Bone marrow (tissue), 2 donors: ENCODE data around the gene GJA8.
"Not testable (repeated sequence)": the region's sequence is repeated elsewhere in the genome, so short reads cannot be mapped to it uniquely, and the experiment has no call there.

Source experiments
- DNase-seq, 2 donors: peaks; one replicate each; lab custom pipeline; 2025; lab: John Stamatoyannopoulos, UW

GJA8 gene

DNA sequence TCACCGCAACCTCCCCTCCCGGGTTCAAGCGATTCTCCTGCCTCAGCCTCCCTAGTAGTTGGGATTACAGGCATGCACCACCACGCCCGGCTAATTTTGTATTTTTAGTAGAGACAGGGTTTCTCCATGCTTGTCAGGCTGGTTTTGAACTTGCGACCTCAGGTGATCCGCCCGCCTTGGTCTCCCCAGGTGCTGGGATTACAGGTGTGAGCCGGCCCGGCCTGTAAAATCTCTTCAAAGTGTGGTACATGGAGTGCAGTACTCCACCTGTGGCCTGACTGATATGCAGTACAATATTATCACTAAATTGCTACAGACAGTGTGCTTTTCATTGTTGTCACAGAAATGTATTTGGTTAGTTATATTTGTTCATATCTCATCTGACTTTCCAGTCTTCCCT lies 25.1 kb downstream of the GJA8 start:
- not testable (repeated sequence) for DNase-seq

DNA sequence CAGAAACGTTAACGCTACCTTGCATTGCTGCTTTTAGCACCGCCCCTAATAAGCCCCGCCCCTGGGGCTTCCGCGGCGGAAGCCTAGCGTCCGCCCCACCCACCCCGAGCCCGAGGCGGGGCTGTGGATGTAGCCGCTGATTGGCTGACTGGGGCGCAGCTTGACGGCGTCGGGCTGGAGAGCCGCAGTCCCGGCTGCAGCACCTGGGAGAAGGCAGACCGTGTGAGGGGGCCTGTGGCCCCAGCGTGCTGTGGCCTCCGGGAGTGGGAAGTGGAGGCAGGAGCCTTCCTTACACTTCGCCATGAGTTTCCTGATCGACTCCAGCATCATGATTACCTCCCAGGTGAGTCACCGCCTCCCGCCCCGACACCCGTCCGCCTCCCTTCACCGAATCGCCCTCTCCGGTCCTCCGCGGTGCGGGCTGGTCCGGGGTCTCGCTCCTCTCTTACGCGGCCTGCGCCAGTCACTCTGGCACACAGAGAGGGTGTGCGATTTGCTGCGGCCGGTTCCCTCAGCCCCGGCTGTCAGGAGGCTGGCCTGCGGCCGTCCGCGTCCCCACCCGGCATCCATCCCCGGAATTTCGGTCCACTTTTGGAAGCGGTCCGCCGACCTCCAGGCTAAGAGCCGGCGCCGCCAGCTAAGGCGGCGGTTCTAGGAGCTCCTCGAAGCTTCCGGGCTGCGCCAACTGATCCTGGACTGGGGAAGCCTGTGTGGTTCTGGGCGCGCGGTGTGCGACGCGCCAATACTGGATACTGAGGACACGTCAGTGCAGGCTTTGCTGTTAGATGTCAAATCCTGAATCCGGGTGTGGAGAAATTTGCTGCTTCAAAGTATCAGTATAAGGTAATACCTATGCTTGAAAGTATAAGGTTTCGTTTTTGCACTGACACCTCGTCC lies 25.9 kb downstream of the GJA8 start, which contains the start of gene GPR89B:
Gene GPR89B (plus strand): TSS at position 185 of the 897 bp plus-strand sequence. CDS start 117 bp downstream, at position 302.
- peak; percentile 47 to 55 for DNase-seq

DNA sequence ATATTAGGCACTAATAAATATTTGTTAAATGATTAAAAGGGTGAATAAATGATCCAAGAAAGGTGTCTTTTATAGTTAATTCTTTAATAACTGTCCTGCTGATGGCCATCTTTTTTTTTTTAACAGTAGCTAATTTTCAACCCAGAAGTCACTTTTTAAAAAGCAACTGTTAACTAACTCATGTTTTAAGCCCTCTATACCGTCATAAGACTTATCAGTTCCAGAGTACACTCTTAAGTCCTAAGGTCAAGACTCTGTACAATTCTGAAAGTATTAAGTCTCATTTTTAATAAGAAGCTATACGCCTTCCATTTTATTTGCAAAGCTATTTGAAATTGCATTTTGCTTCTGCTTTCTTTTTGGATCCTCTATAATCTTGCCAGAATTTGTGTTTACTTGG lies 28.5 kb downstream of the GJA8 start:
- DNase-seq, result not testable (repeated sequence)

DNA sequence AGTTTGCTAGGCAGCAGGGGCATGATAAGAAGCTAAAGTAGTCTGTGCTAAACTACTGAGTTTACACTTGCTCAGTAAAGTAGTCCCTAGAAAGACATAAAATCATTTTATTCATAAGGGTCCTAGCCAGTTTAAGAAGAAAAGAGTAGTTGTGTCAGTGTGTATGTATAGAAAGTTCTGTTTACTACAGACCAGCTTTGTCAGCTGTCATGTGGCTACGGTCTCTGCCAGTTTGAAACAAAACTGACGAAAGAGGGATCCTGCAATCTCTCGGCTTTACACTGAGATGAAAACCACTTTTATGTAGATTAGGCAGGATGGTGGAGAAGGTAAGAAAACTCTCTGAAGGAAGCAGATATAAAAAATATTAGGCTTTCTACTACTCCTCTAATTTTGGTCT lies 32.7 kb downstream of the GJA8 start:
- DNase-seq, result not testable (repeated sequence)

DNA sequence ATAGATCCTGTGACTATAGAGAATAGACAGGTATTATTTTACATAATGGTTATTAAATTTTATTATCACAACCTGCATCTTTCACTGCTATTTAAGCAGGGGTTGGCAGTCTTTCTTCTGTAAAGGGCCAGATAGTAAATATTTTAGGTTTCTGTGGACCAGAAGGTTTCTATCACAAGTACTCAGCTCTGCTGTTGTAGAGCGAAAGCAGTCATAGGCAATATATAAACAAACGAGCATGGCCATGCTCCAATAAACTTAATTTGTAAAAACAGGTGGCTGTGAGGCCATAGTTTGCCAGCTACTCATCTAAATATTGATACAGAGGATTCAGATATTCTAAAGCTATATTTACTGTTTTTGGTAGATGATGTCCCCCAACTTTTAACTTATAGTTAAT lies 37.9 kb downstream of the GJA8 start:
- not testable (repeated sequence) for DNase-seq

DNA sequence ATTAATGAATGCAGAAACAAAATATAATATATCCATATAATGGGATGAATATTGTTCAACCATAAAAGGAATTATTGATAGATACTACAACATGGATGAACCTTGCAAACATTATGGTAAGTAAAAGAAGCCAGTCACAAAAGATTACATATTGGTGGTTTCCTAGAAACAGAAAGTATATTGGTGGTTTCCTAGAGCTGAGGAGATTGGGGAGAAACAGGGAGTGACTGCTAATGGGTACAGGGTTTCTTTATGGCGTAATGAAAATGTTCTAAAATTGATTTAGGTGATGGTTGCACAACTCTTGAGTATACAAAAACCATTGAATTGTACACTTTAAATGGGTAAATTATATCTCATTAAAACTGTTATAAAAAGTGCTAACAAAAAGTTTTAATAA lies 40.0 kb downstream of the GJA8 start:
- not testable (repeated sequence) for DNase-seq

DNA sequence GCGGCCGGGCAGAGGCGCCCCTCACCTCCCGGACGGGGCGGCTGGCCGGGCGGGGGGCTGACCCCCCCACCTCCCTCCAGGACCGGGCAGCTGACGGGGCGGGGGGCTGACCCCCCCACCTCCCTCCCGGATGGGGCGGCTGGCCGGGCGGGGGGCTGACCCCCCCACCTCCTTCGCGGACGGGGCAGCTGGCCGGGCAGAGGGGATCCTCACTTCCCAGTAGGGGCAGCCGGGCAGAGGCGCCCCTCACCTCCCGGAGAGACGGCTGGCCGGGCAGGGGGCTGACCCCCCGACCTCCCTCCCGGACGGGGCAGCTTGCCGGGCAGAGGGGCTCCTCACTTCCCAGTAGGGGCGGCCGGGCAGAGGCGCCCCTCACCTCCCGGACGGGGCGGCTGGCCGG lies 46.9 kb downstream of the GJA8 start:
- not testable (repeated sequence) for DNase-seq
